Measurements from ENCODE around the gene ZC3HAV1L. TPM values are rescaled to one million over a fixed set of nuclear protein-coding genes. Genes with fewer than 3 reads are reported as not detected.
"Not testable (repeated sequence)": the region's sequence is repeated elsewhere in the genome, so short reads cannot be mapped to it uniquely, and the experiment has no call there.

ZC3HAV1L gene
- total and polyA plus RNA-seq, 2 of the 8 experiments (the other 6 are each of a cell fraction or from before 2014, with no cell fraction given): 5.2 to 7.0 TPM

DNA sequence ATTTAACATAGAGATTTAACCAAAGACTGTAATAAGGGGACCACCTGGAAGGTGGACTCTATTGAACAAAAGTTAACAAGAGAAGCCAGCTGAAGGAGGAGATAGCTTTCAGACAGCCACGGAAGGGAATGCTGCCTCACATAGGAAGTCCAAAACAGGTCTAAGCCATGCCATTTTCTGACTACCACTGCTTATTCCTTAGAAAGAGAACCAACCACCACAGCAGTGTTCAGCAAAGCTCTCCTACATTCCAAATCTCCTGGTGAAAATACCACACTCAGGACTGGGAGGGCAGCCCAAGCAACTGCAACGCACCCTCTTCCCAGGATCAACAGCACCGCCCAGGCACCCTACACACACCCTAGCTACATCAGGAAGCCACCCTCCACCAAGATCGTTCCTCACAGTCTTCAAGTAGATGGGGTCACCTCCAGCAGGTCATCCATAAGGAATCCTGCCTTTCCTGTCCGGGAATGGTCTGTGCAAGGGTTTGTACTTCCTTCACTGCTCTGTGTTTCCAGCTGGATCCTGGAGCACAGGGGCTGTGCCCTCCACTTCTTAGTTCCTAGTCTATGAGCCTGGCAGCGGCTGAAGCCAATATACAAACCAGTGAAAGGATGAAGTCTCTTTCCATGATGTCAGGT lies 57.2 kb downstream of the ZC3HAV1L start (continued):
- TF ChIP-seq CBX8 (IDR thresholded peaks at IDR 0.05; ENCODE audit: borderline replicate concordance, low read depth, low read length): no peak
- no peak for TF ChIP-seq SIX5 (IDR thresholded peaks at IDR 0.05; ENCODE audit: low read depth, low read length)
- no peak for TF ChIP-seq GABPA (IDR thresholded peaks at IDR 0.05; ENCODE audit: borderline replicate concordance, insufficient read depth, low read length)
- TF ChIP-seq HDAC6 (IDR thresholded peaks at IDR 0.05; ENCODE audit: low read depth, low read length): no peak

DNA sequence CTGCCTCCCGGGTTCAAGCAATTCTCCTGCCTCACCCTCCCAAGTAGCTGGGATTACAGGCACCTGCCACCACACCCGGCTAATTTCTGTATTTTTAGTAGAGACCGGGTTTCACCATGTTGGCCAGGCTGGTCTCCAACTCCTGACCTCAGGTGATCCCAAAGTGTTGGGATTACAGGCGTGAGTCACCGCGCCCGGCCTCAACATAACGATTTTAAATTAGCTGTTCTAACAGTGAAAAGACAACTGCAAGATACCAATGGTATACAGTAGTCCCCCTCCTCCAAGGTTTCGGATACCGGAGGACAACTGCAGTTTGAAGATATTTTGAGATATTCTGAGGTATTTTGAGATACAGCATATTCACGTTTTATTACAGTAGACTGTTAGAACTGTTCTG lies 59.7 kb downstream of the ZC3HAV1L start:
- Histone ChIP-seq H3K79me1 (ENCODE audit: low read depth, low read length) (peaks cover 15% of the 10 kb centered on the region), H3K4me2 (ENCODE audit: insufficient read depth in 1 of 2, low read depth in 2 of 2, low read length in 2 of 2) (peak overlapping the region; percentile 61 to 68; a peak in 1 of 4 replicates), H3K4me1 (replicated peaks in 1 of 4; ENCODE audit: control insufficient read depth in 3 of 4, insufficient read depth in 4 of 4, low read length in 3 of 4) (peaks cover 8 to 32% (median 25%) of the 10 kb centered on the region in 4 experiments), H3K79me2 (ENCODE audit: control insufficient read depth in 1 of 2, insufficient read depth in 2 of 2, low read length in 2 of 2) (peaks cover 10 to 73% of the 10 kb centered on the region in 2 experiments; a peak in 3 of 4 replicates)
- H3K9ac ChIP-seq (replicated peaks in 1 of 4; ENCODE audit: extremely low read depth in 1 of 4, low read depth in 3 of 4, low read length in 3 of 4); H3K23me2 ChIP-seq (ENCODE audit: low read depth, low read length); H2AK5ac ChIP-seq (ENCODE audit: low read depth, low read length); H2BK120ac ChIP-seq (replicated peaks; ENCODE audit: low read depth, low read length); H3K18ac ChIP-seq (ENCODE audit: extremely low read depth, low read length); H3K9me3 ChIP-seq (ENCODE audit: insufficient read depth in 2 of 2, low read depth in 1 of 2, low read length in 1 of 2); H2BK15ac ChIP-seq (ENCODE audit: low read length); H3K27me3 ChIP-seq (replicated peaks in 1 of 4; ENCODE audit: control insufficient read depth in 3 of 4, extremely low read depth in 1 of 4, insufficient read depth in 3 of 4, low read length in 3 of 4); H3K36me3 ChIP-seq (ENCODE audit: control insufficient read depth in 2 of 4, insufficient read depth in 4 of 4, low read length in 3 of 4); DNase-seq (ENCODE audit: low read depth in 1 of 2, low spot score in 2 of 2); H3K14ac ChIP-seq (ENCODE audit: insufficient read length); H2BK5ac ChIP-seq (ENCODE audit: low read depth, low read length); H2AFZ ChIP-seq (ENCODE audit: low read length); H3K4ac ChIP-seq (replicated peaks; ENCODE audit: insufficient read length, low read depth, low read length); H4K8ac ChIP-seq (ENCODE audit: extremely low read depth, insufficient read depth, low read length); H2BK12ac ChIP-seq (ENCODE audit: low read depth, low read length); H2BK20ac ChIP-seq (ENCODE audit: low read length); H4K5ac ChIP-seq (ENCODE audit: insufficient read length, low read depth, low read length); H3K4me3 ChIP-seq (ENCODE audit: extremely low read depth in 1 of 4, insufficient read depth in 2 of 4, low read depth in 3 of 4, low read length in 4 of 4); H4K20me1 ChIP-seq (replicated peaks in 1 of 2; ENCODE audit: control insufficient read depth in 1 of 2, insufficient read depth in 2 of 2, low read length in 2 of 2); H3K27ac ChIP-seq (ENCODE audit: low read depth, low read length); H3K23ac ChIP-seq (ENCODE audit: insufficient read length); FAIRE-seq; H4K91ac ChIP-seq (replicated peaks; ENCODE audit: insufficient read length, low read length); H3K56ac ChIP-seq (replicated peaks; ENCODE audit: insufficient read length, low read depth, low read length): not testable (repeated sequence)
- 79% methylated on average over 11 of the region's 11 CpGs; no CpG with 5 or more reads in 1 of the 2 experiments for WGBS, 2 experiments (ENCODE audit: extremely low coverage in 1 of 2, insufficient coverage in 1 of 2, insufficient read length in 1 of 2, insufficient replicate concordance in 2 of 2, low coverage in 1 of 2, low lambda C conversion rate in 2 of 2, missing lambda C conversion rate in 1 of 2)
- ChIA-PET CTCF (ENCODE audit: partially characterized antibody) (interaction anchor here (1.2 to 2.2 kb wide), 3 partner anchors 10 to 99 kb away, joined by 3 to 8 read pairs (median 5); no protein-coding TSS in a partner anchor), POLR2A (ENCODE audit: partially characterized antibody) (interaction anchor here (1.2 kb wide), 1 partner anchor 9 kb away, joined by 3 read pairs; no protein-coding TSS in a partner anchor)
